Duodenal mucosa (tissue), 2 donors: ENCODE data around the gene PDE6G.

Experiments
- H3K27ac ChIP-seq: one replicate; pipeline ENCODE4 v1.7.0; 2013; ENCODE audit warnings: low read depth, low read length
- H3K27me3 ChIP-seq, 2 donors: one replicate each; pipeline ENCODE4 v1.7.0; 2013; ENCODE audit warnings: low read length in 2 of 2, control low read depth in 1 of 2; ENCODE audit not compliant: insufficient read depth in 2 of 2, control insufficient read depth in 1 of 2
- H3K36me3 ChIP-seq, 2 donors: one replicate each; pipeline ENCODE4 v1.7.0; 2013; ENCODE audit warnings: low read length in 2 of 2, control low read depth in 1 of 2; ENCODE audit not compliant: insufficient read depth in 2 of 2, control insufficient read depth in 1 of 2
- H3K4me1 ChIP-seq, 2 donors: one replicate each; pipeline ENCODE4 v1.7.0; 2013; ENCODE audit warnings: low read length in 2 of 2, control low read depth in 1 of 2; ENCODE audit not compliant: insufficient read depth in 2 of 2, control insufficient read depth in 1 of 2
- H3K4me3 ChIP-seq, 2 donors: one replicate each; pipeline ENCODE4 v1.7.0; 2013; ENCODE audit warnings: low read length in 2 of 2, low read depth in 1 of 2
- H3K9ac ChIP-seq, 2 donors: one replicate each; pipeline ENCODE4 v1.7.0; 2013; ENCODE audit warnings: low read length in 2 of 2, low read depth in 1 of 2
- H3K9me3 ChIP-seq, 2 donors: one replicate each; pipeline ENCODE4 v1.7.0; 2013; ENCODE audit warnings: low read length in 2 of 2, control low read depth in 1 of 2; ENCODE audit not compliant: control insufficient read depth in 1 of 2

The PDE6G gene

GRCh38 chr17:81696218-81696941 is 40.0 kb upstream of the PDE6G start:
- Histone ChIP-seq H3K9me3 (no peaks in the 10 kb centered on the region), H3K4me3 (no peak overlapping the region), H3K4me1 (peaks cover 8% of the 10 kb centered on the region in 2 donors), H3K27ac (no peak overlapping the region), H3K9ac (no peak overlapping the region), H3K36me3 (peaks cover 46 to 86% of the 10 kb centered on the region in 2 donors), H3K27me3 (no peaks in the 10 kb centered on the region)

GRCh38 chr17:81695801-81696200 is 39.5 kb upstream of the PDE6G start:
- no peaks in the 10 kb centered on the region for H3K27me3 ChIP-seq
- H3K36me3 ChIP-seq: peaks cover 46 to 86% of the 10 kb centered on the region in 2 donors
- no peak overlapping the region for H3K9ac ChIP-seq
- H3K9me3 ChIP-seq: no peaks in the 10 kb centered on the region
- H3K27ac ChIP-seq: no peak overlapping the region
- peaks cover 2% of the 10 kb centered on the region in 2 donors for H3K4me1 ChIP-seq
- no peak overlapping the region for H3K4me3 ChIP-seq

- no peak overlapping the region for H3K9ac ChIP-seq
- H3K36me3 ChIP-seq: peaks cover 50 to 89% of the 10 kb centered on the region in 2 donors
- no peak overlapping the region for H3K4me3 ChIP-seq
- no peak overlapping the region for H3K27ac ChIP-seq
- no peaks in the 10 kb centered on the region for H3K27me3 ChIP-seq
- no peaks in the 10 kb centered on the region for H3K4me1 ChIP-seq
- H3K9me3 ChIP-seq: no peaks in the 10 kb centered on the region
These were observed 38.9 kb upstream of the PDE6G start for GRCh38 chr17:81695211-81695610.

- Histone ChIP-seq H3K4me1 (no peaks in the 10 kb centered on the region), H3K4me3 (no peak overlapping the region), H3K9me3 (no peaks in the 10 kb centered on the region), H3K9ac (no peak overlapping the region), H3K36me3 (peaks cover 50 to 93% of the 10 kb centered on the region in 2 donors), H3K27ac (no peak overlapping the region), H3K27me3 (no peaks in the 10 kb centered on the region)
These were observed 38.5 kb upstream of the PDE6G start for GRCh38 chr17:81694810-81695209.

- Histone ChIP-seq H3K9me3 (no peaks in the 10 kb centered on the region), H3K36me3 (peaks cover 45 to 95% of the 10 kb centered on the region in 2 donors)
These were observed 37.3 kb upstream of the PDE6G start for GRCh38 chr17:81693509-81694210.

GRCh38 chr17:81691608-81692007 is 35.3 kb upstream of the PDE6G start:
- H3K9ac ChIP-seq: no peak overlapping the region
- H3K36me3 ChIP-seq: peaks cover 48 to 95% of the 10 kb centered on the region in 2 donors
- H3K4me3 ChIP-seq: no peak overlapping the region
- H3K4me1 ChIP-seq: no peaks in the 10 kb centered on the region
- no peaks in the 10 kb centered on the region for H3K9me3 ChIP-seq
- no peaks in the 10 kb centered on the region for H3K27me3 ChIP-seq
- no peak overlapping the region for H3K27ac ChIP-seq

More at GRCh38 chr17:81693509-81694210, 37.3 kb upstream of the PDE6G start:
- Histone ChIP-seq H3K27me3 (no peaks in the 10 kb centered on the region), H3K4me3 (no peak overlapping the region), H3K4me1 (no peaks in the 10 kb centered on the region), H3K9ac (no peak overlapping the region), H3K27ac (no peak overlapping the region)

- Histone ChIP-seq H3K4me3 (no peak overlapping the region), H3K9ac (no peak overlapping the region), H3K36me3 (peaks cover 51 to 95% of the 10 kb centered on the region in 2 donors), H3K27ac (no peak overlapping the region), H3K4me1 (no peaks in the 10 kb centered on the region), H3K27me3 (no peaks in the 10 kb centered on the region), H3K9me3 (no peaks in the 10 kb centered on the region)
These were observed 34.9 kb upstream of the PDE6G start for GRCh38 chr17:81691196-81691595.

GRCh38 chr17:81690549-81690948 is 34.2 kb upstream of the PDE6G start:
- Histone ChIP-seq H3K36me3 (peaks cover 52 to 95% of the 10 kb centered on the region in 2 donors), H3K9ac (no peak overlapping the region), H3K9me3 (no peaks in the 10 kb centered on the region), H3K4me3 (no peak overlapping the region), H3K27ac (no peak overlapping the region), H3K27me3 (no peaks in the 10 kb centered on the region), H3K4me1 (peaks cover 1 to 2% of the 10 kb centered on the region in 2 donors)

- H3K9me3 ChIP-seq: no peaks in the 10 kb centered on the region
- no peaks in the 10 kb centered on the region for H3K27me3 ChIP-seq
- H3K9ac ChIP-seq: no peak overlapping the region
- peaks cover 6% of the 10 kb centered on the region in 2 donors for H3K4me1 ChIP-seq
- H3K27ac ChIP-seq: no peak overlapping the region
- peaks cover 48 to 91% of the 10 kb centered on the region in 2 donors for H3K36me3 ChIP-seq
- no peak overlapping the region for H3K4me3 ChIP-seq
These were observed 33.7 kb upstream of the PDE6G start for GRCh38 chr17:81690066-81690465.

GRCh38 chr17:81688616-81689015 is 32.3 kb upstream of the PDE6G start:
- H3K4me1 ChIP-seq: peaks cover 14% of the 10 kb centered on the region in 2 donors
- H3K9ac ChIP-seq: no peak overlapping the region
- peak overlapping the region; percentile 10 for H3K27ac ChIP-seq
- H3K9me3 ChIP-seq: no peaks in the 10 kb centered on the region
- H3K4me3 ChIP-seq: no peak overlapping the region
- no peaks in the 10 kb centered on the region for H3K27me3 ChIP-seq
- H3K36me3 ChIP-seq: peaks cover 34 to 77% of the 10 kb centered on the region in 2 donors
